Measurements from ENCODE around the gene DUSP21.
A peak's percentile ranks its signal among the peaks of the same experiment; 100 is the strongest.
"Not testable (repeated sequence)": the region's sequence is repeated elsewhere in the genome, so short reads cannot be mapped to it uniquely, and the experiment has no call there.

DUSP21 gene

DNA sequence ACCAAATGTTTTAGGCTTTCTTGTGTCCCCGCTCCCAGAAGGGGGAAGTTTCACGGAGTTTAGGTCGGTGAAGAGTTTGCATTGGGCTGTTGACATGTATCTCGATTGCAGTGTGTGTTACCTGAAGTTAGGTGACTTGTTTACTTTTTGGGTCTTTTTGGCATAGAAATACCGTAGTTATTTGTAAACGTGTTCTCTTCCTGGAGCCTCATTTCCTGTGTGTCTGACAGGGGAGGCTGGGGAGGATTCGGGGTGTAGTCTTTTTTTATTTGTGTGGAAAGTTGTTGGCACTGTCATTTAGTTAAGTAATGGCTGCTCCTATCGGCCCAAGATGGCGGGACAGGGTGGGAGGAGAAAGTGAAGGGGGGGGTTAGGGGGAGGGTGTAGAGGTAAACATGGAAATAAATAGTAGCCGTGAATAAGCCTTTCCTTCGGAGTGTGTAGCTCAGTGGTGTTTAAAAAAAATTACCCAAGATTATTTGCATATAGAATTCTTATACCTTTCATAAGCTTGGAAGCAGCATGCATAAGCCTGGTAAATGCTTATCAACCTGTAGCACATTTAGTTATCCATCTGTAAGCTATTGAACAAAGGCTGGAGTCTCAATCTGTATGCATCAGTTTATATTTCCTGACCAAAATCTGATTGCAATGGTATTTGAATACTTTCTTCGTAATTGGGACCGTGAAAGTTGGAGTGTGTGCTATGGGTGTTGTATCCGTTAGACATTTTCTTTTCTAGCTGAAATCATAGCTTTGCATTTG lies 30.8 kb downstream of the DUSP21 start:
- no peak for FAIRE-seq
- DNase-seq (ENCODE audit: insufficient read length, low spot score): peak; percentile 14

DNA sequence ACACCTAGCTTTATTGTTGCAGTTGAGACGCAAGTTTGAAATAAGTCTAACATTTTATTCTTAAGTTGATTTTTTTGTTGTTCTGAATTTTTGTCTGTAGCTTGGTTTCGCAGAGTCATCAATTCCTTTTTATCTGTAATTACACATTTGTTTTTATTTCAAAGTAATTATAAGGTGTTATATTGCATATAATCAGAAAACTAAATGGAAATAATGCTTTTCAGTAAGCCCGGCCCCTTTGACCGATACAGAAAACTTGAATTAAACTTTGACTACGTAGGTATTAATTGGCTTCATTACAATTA lies 31.3 kb downstream of the DUSP21 start:
- FAIRE-seq (no peak), DNase-seq (ENCODE audit: insufficient read length, low spot score) (no peak)

- FAIRE-seq (no peak), DNase-seq (ENCODE audit: insufficient read length, low spot score) (no peak)
Observed at GRCh38 chrX:44876086-44876485, 32.3 kb downstream of the DUSP21 start.

GRCh38 chrX:44876767-44877166 lies 32.9 kb downstream of the DUSP21 start:
- DNase-seq (ENCODE audit: insufficient read length, low spot score) (no peak), FAIRE-seq (no peak)

DNA sequence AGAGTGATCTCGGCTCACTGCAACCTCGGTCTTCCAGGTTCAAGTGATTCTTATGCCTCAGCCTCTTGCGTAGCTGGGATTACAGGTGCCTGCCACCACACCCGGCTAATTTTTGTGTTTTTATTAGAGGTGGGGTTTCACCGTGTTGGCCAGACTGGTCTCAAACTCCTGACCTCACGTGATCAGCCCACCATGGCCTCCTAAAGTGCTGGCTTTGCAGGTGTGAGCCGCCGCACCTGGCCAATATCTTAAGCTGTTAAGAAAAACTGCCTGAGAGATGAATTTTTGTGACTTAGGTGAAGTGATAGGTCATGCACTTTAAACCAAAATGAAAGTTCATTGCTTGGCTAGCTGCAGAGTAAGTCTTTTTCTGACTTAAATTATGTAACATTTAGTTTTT lies 35.0 kb downstream of the DUSP21 start:
- FAIRE-seq (no peak), DNase-seq (ENCODE audit: insufficient read length, low spot score) (no peak)

GRCh38 chrX:44881549-44881948 lies 37.7 kb downstream of the DUSP21 start:
- no peak for FAIRE-seq
- no peak for DNase-seq (ENCODE audit: insufficient read length, low spot score)

- DNase-seq (ENCODE audit: insufficient read length, low spot score) (no peak), FAIRE-seq (no peak)
Observed at GRCh38 chrX:44882635-44883034, 38.8 kb downstream of the DUSP21 start.

DNA sequence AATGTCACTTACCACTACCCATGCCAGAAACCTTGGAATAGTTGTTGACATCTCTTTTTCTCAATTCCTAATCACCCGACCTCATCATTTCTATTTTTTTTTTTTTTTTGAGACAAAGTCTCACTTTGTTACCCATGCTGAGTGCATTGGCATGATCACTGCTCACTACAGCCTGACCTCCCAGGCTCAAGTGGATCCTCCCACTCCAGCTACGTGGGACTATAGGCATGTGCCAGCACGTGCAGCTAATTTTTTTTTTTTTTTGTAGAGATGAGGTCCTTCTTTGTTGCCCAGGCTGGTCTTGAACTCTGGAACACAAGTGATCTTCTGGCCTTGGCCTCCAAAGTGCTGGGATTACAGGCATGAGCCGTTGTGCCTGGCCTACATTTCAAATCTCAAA lies 41.1 kb downstream of the DUSP21 start:
- DNase-seq (ENCODE audit: insufficient read length, low spot score) (no peak), FAIRE-seq (no peak)

DNA sequence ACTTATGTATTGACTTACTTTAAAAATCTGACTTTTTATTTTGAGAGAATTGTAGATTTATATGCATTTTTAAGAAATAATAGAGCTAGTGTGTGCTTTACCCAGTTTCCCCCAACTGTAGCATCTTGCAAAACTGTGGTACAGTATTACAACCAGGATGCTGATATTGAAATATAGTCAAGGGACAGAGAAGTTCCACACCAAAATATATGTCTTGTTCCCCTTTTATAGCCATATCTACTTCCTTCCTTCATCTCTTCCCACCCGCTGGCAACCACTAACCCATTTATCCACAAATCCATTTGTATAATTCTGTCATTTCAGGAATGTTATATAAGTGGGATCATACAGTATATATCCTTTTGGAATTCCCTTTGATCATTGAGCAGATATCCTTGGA lies 46.0 kb downstream of the DUSP21 start:
- DNase-seq (ENCODE audit: insufficient read length, low spot score): no peak
- FAIRE-seq: no peak

DNA sequence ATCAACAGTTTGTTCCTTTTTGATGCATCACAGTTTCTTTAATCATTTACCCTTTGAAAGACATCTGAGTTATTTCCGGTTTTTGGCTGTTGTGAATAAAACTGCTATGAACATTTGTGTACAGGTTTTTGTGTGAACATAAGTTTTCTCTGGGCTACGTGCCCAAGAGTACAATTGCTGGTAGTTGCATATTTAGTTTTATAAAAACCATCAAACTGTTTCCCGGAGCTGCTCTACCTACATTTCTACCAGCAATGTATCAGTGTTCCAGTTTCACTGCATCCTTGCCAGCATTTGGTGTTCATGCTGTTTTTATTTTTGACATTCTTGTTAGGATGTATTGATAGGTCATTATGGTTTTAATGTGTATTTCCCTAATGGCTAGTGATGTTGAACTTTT lies 46.4 kb downstream of the DUSP21 start:
- FAIRE-seq: no peak

GRCh38 chrX:44890687-44891086 lies 46.9 kb downstream of the DUSP21 start:
- DNase-seq (ENCODE audit: insufficient read length, low spot score); FAIRE-seq: not testable (repeated sequence)

More for the DNA sequence above, 46.4 kb downstream of the DUSP21 start:
- DNase-seq (ENCODE audit: insufficient read length, low spot score): no peak

- FAIRE-seq (no peak), DNase-seq (ENCODE audit: insufficient read length, low spot score) (no peak)
Observed at GRCh38 chrX:44891642-44892041, 47.8 kb downstream of the DUSP21 start.
